SIG-M5 (cell line): ENCODE measurements around the gene PSMD1.
"Not testable (repeated sequence)": the region's sequence is repeated elsewhere in the genome, so short reads cannot be mapped to it uniquely, and the experiment has no call there.

Source experiments
- DNase-seq: peaks from one replicate; lab custom pipeline; 2025; lab: John Stamatoyannopoulos, UW

PSMD1 gene

GRCh38 chr2:231056453-231057416 is at the start of gene PSMD1:
TSS of gene PSMD1 (plus strand) at chr2:231056867. CDS start at chr2:231057026, 159 bp downstream.
- peak; percentile 45 for DNase-seq

- DNase-seq = no peak
Observed at GRCh38 chr2:231007286-231008098, 49.2 kb upstream of the PSMD1 start.

GRCh38 chr2:231008131-231008530 is 48.5 kb upstream of the PSMD1 start:
- DNase-seq = no peak

- no peak for DNase-seq
Observed at GRCh38 chr2:231009236-231009919, 47.3 kb upstream of the PSMD1 start.

- DNase-seq = no peak
Observed at GRCh38 chr2:231010201-231010730, 46.4 kb upstream of the PSMD1 start.

- DNase-seq = no peak
Observed at GRCh38 chr2:231011526-231011925, 45.1 kb upstream of the PSMD1 start.

GRCh38 chr2:231012463-231012862 is 44.2 kb upstream of the PSMD1 start:
- no peak for DNase-seq

- DNase-seq = no peak
Observed at GRCh38 chr2:231013820-231014219, 42.8 kb upstream of the PSMD1 start.

GRCh38 chr2:231015478-231015877 is 41.2 kb upstream of the PSMD1 start:
- no peak for DNase-seq

GRCh38 chr2:231015926-231016325 is 40.7 kb upstream of the PSMD1 start:
- DNase-seq = no peak

- DNase-seq = no peak
Observed at GRCh38 chr2:231016566-231017230, 40.0 kb upstream of the PSMD1 start.

- DNase-seq = no peak
Observed at GRCh38 chr2:231017231-231017598, 39.5 kb upstream of the PSMD1 start.

GRCh38 chr2:231018184-231018583 is 38.5 kb upstream of the PSMD1 start:
- no peak for DNase-seq

- not testable (repeated sequence) for DNase-seq
Observed at GRCh38 chr2:231025059-231025458, 31.6 kb upstream of the PSMD1 start.

- DNase-seq = no peak
Observed at GRCh38 chr2:231028889-231029288, 27.8 kb upstream of the PSMD1 start.

GRCh38 chr2:231029563-231029962 is 27.1 kb upstream of the PSMD1 start:
- DNase-seq = no peak

GRCh38 chr2:231030725-231031124 is 25.9 kb upstream of the PSMD1 start:
- DNase-seq = no peak

- DNase-seq = no peak
Observed at GRCh38 chr2:231032575-231033140, 24.0 kb upstream of the PSMD1 start.

- DNase-seq = no peak
Observed at GRCh38 chr2:231033147-231034132, 23.2 kb upstream of the PSMD1 start.
